ENCODE results near the gene GOLGA8A.
"Not testable (repeated sequence)": the region's sequence is repeated elsewhere in the genome, so short reads cannot be mapped to it uniquely, and the experiment has no call there.

The GOLGA8A gene, protein sequence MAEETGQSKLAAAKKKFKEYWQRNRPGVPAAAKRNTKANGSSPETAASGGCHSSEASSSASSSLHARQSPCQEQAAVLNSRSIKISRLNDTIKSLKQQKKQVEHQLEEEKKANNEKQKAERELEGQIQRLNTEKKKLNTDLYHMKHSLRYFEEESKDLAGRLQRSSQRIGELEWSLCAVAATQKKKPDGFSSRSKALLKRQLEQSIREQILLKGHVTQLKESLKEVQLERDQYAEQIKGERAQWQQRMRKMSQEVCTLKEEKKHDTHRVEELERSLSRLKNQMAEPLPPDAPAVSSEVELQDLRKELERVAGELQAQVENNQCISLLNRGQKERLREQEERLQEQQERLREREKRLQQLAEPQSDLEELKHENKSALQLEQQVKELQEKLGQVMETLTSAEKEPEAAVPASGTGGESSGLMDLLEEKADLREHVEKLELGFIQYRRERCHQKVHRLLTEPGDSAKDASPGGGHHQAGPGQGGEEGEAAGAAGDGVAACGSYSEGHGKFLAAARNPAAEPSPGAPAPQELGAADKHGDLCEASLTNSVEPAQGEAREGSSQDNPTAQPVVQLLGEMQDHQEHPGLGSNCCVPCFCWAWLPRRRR

DNA sequence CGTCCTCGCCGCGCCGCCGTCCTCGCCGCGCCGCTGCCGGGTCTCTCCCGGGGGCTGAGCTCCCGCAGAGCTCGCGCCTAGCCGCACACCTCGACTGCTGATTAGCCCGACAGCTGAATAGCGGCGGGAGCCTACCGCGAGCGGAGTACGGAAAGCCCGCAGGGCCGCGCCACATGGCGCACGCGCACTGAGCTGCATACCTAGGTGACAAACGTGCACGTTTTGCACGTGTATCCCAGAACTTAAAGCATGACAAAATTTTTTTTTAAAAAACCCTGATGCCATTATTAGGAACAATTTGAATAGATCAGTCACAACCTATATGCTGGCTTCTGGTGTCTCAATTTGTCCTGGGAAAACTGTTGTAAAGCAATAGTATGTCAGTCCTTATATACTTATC lies at the start of gene GOLGA8A:
Gene GOLGA8A (minus strand): TSS at position 122 of the 400 bp plus-strand sequence. CDS start 48,117 bp downstream, outside the sequence.
- no peak for FAIRE-seq

DNA sequence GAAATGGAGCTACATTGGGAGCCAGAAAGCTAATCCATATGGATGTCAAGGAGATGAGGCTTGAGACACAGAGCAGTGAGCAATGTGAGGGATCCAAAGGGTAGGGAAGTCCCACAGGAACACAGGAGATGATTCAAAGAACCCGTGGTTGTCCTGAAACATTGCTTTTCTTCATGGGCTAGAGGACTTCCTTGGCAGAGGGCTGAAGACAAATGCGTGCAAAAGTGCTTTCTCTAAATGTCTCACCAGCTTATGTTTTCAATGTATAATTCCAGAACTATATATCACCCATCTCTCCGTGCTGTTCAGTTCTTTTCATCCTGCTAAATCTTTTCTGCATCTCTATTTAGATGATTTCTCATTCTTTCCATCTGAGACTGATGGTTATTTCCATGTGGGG lies 46.0 kb upstream of the GOLGA8A start:
- no peak for FAIRE-seq

DNA sequence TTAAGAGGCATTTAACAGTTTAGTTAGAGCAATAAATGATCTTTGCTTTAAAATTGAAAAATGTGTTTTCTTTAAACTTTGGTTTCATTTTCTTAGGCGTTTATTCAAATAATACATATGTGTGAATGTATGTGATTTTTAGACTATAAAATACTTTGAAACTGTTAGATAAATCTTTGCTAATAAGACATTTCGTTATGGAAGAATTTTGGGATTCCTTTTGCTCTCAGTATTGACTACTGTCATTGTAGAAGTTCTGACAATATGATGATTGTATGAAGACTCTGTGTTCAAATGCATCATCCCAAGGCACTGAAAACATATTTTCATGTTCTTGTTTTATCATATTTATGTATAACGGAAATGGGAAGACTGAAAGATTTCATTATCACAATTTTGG lies 43.8 kb upstream of the GOLGA8A start:
- no peak for FAIRE-seq

DNA sequence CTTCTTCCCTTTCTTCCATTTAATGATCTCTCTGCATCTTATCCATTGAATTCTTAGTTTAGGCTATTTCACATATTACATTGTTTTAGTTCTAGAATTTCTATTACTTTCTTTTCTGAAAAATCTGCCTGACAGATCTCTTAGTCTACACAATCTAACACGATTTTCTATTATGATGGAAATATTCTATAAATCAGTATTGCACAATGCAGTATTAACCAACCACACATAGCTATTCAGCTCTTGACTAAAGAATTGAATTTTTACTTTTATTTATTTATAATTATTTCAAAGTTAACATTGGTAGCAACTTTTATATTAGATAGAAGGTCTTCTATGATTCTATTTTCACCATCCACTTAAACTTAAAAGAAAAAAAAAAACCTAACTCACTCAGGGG lies 36.2 kb upstream of the GOLGA8A start:
- FAIRE-seq: no peak

DNA sequence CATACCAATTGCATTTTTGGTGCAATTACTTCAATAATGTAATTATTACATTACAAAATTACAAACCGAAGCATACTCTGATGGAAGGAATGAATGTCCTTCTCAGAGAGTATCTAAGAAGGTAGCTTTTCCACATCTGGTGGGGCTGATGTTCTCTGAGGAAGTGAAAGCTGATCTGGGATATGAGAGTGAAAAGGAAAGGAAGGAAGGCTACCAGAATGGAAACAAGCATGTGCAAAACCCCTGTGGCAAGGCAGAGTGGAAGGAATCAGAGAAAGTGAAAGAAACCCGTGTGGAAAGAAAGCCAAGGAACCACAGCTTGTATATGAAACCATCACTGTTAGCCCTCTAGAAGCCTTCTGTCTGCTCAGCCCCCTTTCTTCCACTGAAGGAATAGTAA lies 35.3 kb upstream of the GOLGA8A start:
- FAIRE-seq: no peak

DNA sequence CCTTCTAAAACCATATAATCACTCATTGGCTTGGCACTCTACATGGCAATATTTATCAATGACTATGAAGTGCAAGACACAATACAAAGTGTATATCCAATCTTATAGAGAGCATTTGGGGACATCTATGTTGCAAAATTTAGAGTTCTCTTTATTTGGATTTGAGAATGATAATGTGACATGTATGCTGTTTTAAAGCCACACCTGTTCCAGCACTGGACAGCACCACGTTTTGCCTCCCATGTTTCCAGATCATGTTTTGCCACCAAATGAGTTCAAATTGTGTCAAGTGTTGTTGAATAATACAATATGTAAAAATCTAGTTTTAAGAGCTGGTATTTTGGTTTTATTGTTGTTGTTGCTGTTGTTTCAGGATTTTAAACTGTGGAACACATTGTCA lies 33.3 kb upstream of the GOLGA8A start:
- FAIRE-seq: no peak

DNA sequence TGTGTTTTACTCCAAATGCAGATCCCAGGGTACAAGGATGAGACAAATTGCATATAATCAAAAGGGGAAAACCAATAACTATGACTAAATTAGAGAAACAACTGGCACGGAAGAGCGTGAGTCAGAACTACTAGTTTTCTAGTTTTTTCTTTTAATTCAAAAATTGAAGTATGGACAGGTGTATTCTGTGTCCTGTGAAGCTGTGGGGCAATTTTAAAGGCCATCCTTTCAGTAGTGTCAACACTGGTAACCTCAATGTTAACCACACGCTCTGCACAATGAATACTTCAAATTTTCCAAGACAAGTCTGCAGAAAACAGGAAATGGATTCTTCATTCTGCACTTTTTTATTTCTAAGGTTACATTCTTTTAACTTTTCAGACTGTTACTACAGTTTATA lies 32.5 kb upstream of the GOLGA8A start:
- FAIRE-seq: no peak

DNA sequence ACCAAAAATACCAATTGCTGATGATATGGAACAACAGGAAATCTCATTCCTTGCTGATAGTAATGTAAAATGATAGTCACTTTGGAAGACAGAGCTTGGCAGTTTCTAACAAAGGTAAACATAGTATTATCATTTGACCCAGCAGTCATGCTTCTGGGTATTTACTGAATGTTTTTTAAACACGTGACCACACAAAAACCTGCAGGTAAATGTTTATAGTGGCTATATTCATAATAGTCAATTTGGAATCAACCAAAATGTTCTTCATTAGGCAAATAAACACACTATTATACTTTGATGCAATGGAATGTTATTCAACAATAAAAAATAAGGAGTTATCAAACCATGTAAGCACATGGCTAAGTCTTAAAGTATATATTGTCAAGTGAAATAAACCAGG lies 24.1 kb upstream of the GOLGA8A start:
- FAIRE-seq: no peak

DNA sequence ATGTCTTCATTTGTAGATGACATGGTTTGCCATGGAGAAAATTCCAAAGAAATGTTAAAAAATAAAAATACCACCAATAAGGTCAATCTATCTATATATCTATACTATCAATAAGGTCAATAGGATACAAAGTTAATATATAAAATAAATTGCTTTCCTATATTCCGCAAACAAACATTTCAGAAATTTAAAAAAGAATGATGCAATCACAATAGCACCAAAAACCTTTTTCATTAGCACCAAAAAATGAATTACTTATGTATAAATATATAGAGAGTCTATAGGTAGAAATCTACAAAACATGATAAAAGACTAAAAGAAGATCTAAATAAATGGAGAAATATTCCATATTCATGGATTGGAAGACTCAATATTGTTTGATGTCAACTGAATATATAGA lies 22.8 kb upstream of the GOLGA8A start:
- no peak for FAIRE-seq

DNA sequence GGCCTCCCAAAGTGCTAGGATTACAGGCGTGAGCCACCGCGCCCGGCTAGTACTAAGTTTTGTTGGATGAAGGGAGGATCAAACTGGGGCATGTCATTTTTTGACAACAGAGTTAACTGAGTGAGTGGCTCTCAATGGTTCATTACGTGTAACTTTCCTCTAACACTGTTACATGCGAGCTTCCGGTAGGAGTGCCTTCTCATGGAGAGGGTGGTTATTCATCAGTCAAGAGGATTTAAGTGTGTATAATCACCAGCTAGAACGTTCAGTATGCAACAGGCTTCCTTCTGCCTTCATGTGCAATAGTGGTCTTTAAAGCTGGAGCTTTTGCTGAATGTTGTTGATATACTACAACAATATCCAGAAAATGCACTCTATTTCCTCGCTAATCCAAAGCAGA lies 19.1 kb upstream of the GOLGA8A start:
- no peak for FAIRE-seq

DNA sequence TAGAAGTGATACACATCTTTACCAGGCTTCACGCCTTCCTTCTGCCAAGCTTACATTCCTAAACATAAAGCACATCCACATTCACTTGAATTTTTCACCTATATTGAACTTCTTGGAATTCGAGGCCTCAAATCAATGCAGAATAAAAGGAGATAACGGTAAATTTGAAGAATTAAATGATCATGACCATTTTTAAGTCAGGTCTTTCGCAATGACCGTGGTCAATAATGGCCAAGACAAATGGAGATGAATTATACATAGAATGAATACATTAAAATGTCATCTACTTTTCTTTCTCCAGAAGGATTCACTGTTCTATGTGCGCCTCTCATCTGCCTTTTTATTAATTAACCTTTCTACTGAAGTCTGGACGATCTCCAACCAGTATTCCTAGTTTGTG lies 5.3 kb upstream of the GOLGA8A start:
- no peak for FAIRE-seq

DNA sequence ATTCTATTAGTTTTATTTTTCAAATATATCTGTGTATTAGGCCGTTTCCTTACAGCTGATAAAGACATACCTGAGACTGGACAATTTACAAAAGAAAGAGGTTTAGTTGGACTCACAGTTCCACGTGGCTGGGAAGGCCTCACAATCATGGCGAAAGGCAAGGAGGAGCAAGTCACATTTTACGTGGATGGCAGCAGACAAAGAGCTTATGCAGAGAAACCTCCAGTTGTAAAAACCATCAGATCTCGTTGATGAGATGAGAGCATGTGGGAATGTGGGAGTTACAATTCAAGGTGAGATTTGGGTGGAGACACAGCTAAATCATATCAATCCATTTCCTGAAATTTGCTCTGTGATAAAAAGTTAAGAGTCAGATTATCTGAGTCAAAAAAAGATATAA lies 2.3 kb upstream of the GOLGA8A start:
- FAIRE-seq: no peak

DNA sequence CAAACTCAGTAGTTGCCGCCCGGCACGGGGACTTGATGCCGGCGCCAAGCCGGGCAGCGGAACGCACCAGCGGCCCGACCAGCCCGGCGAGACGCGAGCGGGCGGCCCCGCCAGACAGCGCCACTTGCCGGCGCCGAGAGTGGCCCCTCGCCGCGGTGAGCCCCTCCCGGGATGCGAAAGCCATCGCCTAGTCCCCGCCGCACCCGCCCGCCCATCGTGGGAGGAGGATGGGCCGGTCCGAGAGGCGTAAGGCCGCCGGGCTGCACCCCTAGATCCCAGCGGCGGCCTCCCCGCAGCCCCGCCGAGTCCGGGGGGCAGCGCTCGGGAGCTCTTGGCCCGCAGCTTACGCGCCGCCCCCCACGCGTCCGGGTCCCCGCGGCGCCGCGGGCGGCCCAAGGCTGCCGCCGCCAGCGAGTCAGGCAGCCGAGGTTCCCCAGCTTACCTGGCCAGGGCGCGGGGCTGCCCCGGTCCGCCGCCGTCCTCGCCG lies 609 bp downstream of the GOLGA8A start:
- no peak for FAIRE-seq

DNA sequence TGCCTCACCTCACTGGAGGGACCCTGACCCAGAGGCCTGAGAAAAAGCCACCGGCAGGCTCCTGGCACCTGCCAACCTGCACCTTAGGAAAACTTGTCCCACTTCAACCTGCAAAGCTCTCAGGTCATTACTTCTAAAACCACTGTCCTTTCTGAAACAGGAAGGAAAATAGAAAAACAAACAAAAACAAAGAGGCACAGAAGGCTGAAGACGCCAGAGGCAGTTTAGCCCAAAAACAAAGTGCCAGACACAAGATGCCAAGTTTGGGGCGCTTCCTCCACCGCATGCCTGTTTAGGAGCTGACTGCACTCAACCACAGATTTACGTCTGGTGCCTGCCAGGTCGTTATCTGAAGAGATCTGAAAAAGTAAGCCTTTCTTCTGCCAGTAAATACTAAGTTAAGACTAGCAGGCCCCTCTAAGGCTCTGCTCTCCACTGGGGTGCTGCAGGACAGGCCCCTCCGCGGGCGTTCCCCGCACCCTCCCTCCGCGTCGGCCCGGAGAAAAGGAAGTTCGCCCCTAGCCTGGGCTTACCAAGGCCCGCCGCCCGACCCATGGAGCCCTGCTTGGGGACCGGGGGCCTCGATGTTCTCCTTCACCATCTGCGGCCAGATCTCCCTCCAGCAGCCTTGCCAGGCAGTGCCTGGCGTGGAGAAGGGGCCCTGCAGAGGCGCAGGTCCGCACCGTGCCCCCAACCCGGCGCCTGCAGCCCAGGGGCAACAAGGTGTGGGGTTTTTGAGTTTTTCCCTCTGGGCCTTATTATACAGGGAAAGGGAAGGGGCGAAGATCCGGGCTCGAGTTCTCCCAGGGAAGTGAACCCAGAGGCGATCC lies 1.3 kb downstream of the GOLGA8A start:
- no peak for FAIRE-seq

DNA sequence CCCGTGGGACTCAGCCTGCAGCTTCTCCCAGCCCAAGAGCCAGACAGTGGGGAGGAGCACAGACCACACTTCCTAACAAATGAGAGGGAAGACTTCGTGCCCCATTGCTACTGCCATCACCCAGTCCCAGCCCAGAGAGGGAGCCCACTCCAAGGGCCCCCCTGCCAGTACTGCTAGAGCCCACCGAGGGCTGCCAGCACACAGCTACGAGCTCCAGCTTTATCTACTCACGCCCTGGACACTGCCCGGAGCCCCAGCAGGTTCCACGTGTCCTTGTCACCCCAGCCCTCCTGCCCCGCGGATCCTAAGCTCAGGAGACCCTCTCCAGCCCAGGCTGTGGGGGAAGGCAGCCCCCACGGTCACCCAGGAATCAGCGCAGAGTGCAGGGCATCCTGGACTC lies 1.9 kb downstream of the GOLGA8A start:
- FAIRE-seq: no peak

DNA sequence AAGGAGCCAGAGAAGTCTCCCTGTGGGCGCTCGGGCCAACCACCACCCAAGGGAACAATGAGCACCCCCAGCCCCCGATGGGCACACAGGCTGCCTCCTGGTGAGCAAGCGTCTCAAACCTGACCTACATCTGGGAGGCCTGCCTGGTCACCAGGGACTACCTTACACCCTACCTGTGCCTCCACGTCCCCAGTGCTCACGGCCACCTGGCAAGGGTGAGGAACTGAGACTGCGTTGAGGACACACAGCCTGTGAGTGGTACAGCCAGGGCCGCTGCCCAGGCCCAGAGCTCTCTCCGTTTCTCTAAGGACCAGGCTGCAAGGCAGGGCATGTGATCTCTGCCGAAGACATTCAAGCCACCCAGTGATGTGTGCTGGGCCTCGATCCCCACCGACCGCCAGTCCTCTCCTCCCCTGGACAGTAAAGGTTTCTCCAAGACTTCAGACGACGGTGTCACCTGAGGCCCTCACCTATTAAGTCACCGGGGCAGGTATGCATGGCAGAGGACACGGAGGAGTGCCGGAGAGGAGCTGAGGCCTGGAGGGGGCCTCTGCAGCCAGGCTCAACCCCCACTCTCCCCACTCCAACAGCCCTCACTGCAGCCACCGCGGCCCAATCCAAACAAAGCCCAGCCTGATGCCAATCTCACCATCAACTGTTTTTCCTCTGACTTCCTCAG lies 2.8 kb downstream of the GOLGA8A start:
- no peak for FAIRE-seq

DNA sequence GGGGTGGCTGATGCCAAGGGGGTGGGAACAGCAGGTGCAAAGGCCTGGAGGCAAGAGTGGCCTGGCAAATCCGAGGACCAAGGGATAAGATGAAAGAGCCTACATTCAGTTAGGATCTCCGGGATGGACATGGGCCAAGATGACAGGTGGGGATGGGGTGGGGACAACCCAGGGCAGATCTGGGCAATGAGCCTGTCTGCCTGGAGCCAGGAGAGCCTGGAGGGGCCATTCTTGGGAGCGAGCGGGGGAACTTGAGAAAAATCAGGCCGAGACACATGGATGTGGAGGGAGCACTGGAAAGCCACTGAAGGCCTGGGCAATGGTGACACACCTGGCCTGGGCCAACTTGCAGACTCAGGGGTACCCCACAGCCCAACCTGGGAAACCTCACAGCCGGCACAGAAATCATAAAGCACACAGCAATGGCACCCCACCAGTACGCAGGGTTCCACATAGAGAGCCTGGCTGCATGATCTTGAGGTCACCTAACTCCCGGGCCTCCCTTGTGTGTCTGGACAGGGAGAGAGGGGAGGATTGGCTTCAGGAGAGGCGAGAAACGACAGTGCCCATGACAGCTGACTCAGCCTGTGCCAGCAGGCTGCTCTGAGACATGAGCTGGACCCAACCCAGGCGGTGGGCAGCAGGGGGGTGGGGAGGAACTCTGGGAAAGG lies 3.5 kb downstream of the GOLGA8A start:
- not testable (repeated sequence) for FAIRE-seq

DNA sequence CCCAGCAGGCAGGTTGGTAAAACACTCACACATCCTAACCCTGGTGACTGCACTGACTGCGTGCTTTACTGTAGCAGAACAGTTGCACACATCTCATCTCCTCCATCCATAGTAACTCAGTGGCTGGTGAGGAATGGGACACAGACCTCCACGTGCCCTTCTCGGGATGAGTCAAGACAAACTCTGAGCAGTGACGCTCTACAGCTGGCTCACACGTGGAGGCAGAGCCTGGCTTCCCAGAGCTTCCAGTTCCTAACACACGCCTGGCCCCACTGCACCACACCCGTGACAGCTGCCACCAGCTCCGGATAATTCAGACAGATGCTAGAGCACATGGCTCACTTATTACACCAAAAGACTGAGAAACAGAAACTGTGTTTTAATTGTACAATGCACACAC lies 7.0 kb downstream of the GOLGA8A start:
- not testable (repeated sequence) for FAIRE-seq

DNA sequence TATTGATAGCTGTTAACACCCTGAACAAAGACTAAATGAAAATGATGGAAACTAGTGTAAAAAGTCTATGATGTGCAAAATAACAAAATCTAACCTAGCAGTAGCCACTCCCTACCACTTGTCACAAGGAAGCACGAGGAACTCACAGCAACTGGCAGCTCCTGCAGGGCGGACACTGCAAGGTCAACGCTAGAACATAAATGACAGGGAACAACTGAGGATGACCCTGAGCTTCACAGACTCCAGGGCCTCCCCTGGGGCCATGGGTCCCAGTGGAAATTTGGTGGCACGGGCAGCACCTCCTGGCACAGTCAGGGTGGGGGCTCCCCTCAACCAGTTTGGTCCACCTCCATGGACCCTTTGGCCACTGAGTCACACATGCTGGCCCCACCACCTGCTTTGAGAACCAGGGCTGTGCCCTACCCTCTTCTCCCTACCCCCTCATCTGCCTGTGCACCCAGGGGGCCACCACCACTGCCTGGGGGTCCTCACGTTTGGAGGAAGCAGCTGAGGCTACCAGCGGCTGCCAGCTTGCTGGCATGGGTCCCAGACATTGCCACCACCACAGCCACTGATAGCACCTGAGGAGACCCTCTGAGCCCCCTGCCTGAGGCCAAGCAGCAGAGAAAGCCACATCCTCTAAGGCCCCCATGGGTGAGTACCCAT lies 14.1 kb downstream of the GOLGA8A start:
- not testable (repeated sequence) for FAIRE-seq

DNA sequence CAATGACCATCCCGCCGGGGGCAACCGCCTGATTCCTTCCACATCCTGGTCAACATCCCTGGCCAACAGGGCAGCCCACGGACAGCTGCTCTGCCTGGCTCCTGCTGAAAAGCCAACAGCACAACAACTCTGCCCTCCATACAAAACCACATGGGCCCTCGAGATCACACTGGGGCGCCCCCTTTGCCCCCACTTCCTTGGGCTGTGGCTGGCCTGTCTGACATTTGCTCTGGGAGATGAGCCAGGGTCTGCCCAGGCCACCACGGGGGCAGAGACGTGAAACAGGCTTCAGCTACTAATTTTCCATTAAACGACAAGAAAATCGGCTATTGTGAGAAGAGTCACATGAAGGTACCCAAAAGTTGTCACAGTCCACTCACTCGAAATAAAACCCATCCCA lies 16.7 kb downstream of the GOLGA8A start:
- not testable (repeated sequence) for FAIRE-seq

DNA sequence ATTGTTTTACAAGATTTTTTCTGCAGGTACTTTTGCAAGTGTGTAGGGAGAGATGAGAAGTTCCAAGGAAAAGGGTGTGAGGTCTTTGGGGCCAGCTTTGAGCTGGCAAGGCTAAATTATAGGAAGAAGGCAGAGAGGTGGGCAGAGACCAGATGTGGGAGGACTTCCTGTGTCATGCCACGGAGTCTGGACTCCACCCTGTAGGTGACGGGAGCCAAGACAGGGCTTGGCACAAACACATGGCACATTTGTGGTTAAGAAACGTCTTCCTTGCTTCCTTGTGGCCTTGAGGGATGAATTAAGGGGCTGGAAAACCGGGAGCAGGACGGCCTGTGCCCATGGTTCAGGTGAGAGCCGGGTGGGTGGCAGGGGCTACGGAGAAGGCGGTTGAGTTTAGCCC lies 19.2 kb downstream of the GOLGA8A start:
- not testable (repeated sequence) for FAIRE-seq

DNA sequence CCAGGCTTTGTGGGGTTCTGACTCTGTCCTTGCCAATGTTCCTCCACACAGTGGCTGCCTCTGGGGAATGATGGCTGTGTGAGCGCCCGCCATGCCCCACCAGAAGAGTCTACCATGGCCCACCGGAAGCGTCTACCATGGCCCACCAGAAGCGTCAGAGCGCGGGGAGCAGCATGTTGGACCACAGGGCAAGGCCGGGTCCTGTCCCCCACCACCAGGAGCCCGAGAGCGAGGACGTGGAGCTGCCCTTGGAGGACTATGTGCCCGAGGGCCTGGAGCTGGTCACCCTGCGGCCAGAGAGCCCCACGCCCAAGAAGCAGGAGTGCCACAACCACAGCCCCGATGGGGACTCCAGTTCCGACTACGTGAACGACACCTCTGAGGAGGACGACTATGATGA lies 28.1 kb downstream of the GOLGA8A start:
- not testable (repeated sequence) for FAIRE-seq
